ENCODE data around the gene PDE2A. TPM values are rescaled to one million over a fixed set of nuclear protein-coding genes. Genes with fewer than 3 reads are reported as not detected.

The PDE2A gene
- total and polyA plus RNA-seq, 2 of the 4 experiments (the other 2 are of a cell fraction) = 0.02 TPM; not detected in 1

DNA sequence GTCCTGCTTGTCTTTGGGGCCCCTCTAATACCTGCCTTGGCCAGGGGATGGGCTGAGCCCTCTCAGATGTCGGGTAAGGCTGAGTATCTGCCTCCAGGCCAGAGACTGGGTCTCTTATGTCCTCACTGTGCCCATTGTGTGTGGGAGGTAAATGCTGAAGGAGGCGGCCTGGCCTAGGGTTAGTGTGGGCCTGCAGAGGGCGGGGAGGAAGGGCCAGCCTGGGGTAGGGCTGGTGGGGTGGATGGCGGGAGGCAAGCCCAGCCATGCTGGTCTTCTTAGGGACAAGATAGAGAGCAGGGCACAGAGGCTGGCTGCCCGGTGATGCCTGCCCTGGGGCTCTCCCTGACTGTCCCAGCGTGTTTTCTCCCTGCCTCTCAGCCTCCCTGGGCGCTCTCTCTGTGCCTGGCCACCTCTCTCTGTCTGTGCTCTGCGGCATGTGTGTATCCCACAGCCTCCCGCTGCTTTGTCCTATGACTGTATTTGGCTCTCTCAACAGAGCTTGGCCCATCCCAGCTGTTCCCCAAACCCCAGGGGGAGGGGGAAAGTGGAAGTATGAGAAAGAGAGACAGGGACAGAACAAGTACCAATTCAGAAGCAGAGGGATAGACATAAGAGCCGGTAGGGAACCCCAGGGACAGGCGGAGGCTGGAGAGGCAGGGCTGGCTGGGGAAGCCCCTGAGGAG is 57.0 kb downstream of the PDE2A start:
- ChIA-PET CTCF (interaction anchor here (0.6 kb wide), 1 partner anchor 14 kb away, joined by 3 read pairs; no protein-coding TSS in a partner anchor), POLR2A (ENCODE audit: unreplicated experiment) (no interaction called here)
- intact Hi-C loops (cut with micrococcal nuclease) (no loop called here), dilution Hi-C loops (cut with HindIII; ENCODE audit: low sequenced_read_pairs, unreplicated experiment) (no loop called here), in situ Hi-C loops (cut with MboI; ENCODE audit: low sequenced_read_pairs) (no loop called here)
- H2AFZ ChIP-seq (replicated peaks; ENCODE audit: low read length, poor library complexity) = no peak overlapping the region
- no peaks in the 10 kb centered on the region for H3K36me3 ChIP-seq (ENCODE audit: control insufficient read depth, insufficient read depth, low read length)
- H3K4me3 ChIP-seq (ENCODE audit: insufficient read depth, low read depth, low read length) = no peak overlapping the region
- no peak overlapping the region for H2BK20ac ChIP-seq (ENCODE audit: low read depth, low read length)
- no peak overlapping the region for H3K23ac ChIP-seq (ENCODE audit: low read depth, low read length)
- no peak overlapping the region for H2AK9ac ChIP-seq (replicated peaks; ENCODE audit: low read depth, low read length, poor library complexity)
- no peak overlapping the region for H3K56ac ChIP-seq (ENCODE audit: extremely low read depth, insufficient read depth, low read length)
- ATAC-seq (ENCODE audit: low read depth) (peak; percentile 78), DNase-seq (peak; percentile 3)
- no peak overlapping the region for H3K18ac ChIP-seq (ENCODE audit: low read depth, low read length)
- H3K4ac ChIP-seq (ENCODE audit: low read depth, low read length) = no peak overlapping the region
- H4K5ac ChIP-seq (ENCODE audit: low read depth, low read length) = no peak overlapping the region
- H3K4me1 ChIP-seq (ENCODE audit: control insufficient read depth, insufficient read depth, low read length) = no peaks in the 10 kb centered on the region
- H4K91ac ChIP-seq (ENCODE audit: insufficient read depth, low read depth, low read length) = no peak overlapping the region
- no peaks in the 10 kb centered on the region for H3K9me1 ChIP-seq (ENCODE audit: insufficient read depth, low read length)
- no peak for TF ChIP-seq MAFK (IDR thresholded peaks at IDR 0.05; ENCODE audit: low read depth, low read length)
- TF ChIP-seq SMC3 (IDR thresholded peaks at IDR 0.05; ENCODE audit: low read depth, low read length) = no peak
- no peak for TF ChIP-seq RFX5 (IDR thresholded peaks at IDR 0.05; ENCODE audit: low read depth, low read length)
- no peak for TF ChIP-seq POLR2A (IDR thresholded peaks at IDR 0.05; ENCODE audit: low read depth, low read length)
- H3K27me3 ChIP-seq (ENCODE audit: control insufficient read depth, insufficient read depth, low read length) = peaks cover 83% of the 10 kb centered on the region
- no peaks in the 10 kb centered on the region for H3K79me1 ChIP-seq (ENCODE audit: low read depth in 1 of 2, low read length in 2 of 2)
- no peak overlapping the region for H4K8ac ChIP-seq (ENCODE audit: low read depth in 2 of 2, low read length in 2 of 2)
- no peak overlapping the region for H3K14ac ChIP-seq (replicated peaks; ENCODE audit: low read depth, low read length)
- no peak overlapping the region for H2BK120ac ChIP-seq (ENCODE audit: low read depth, low read length)
- WGBS, 2 experiments (ENCODE audit: extremely low coverage in 2 of 2, insufficient read length in 1 of 2) = 7% methylated on average over 3 of the region's 11 CpGs; no CpG with 5 or more reads in 1 of the 2 experiments
- H3K27ac ChIP-seq (ENCODE audit: insufficient read depth, low read length) = no peak overlapping the region
- H2AK5ac ChIP-seq (ENCODE audit: low read depth, low read length) = no peak overlapping the region
- no peak overlapping the region for H3K4me2 ChIP-seq (ENCODE audit: low read depth, low read length)
- H4K20me1 ChIP-seq (ENCODE audit: insufficient read depth, low read length) = no peaks in the 10 kb centered on the region
- no peak overlapping the region for H2BK15ac ChIP-seq (ENCODE audit: low read depth, low read length)
- H2BK5ac ChIP-seq (ENCODE audit: low read depth, low read length, poor library complexity, severe bottlenecking) = no peak overlapping the region
- no peaks in the 10 kb centered on the region; the same call in 1 of the 2 replicates for H3K9me3 ChIP-seq (ENCODE audit: control insufficient read depth, insufficient read depth, low read length)
- BruUV-seq (replicated peaks) = no TSS peak
- H3K9ac ChIP-seq (ENCODE audit: low read depth, low read length) = no peak overlapping the region

Measured in IMR-90 (cell line).